HepG2 (cell line): Measurements from ENCODE around the gene RPTOR. TPM values are rescaled to one million over a fixed set of nuclear protein-coding genes. Genes with fewer than 3 reads are reported as not detected.

ENCODE experiments used
- HMGA1 ChIP-seq: sonication (generic); formaldehyde crosslinking; conservative IDR thresholded peaks from 2 replicates; pipeline ENCODE4 v1.4.0; 2020; ENCODE audit warnings: missing genetic modification reagents
- KLF15 ChIP-seq: sonication (generic); formaldehyde crosslinking; IDR thresholded peaks from 2 replicates; pipeline ENCODE4 v1.8.1; 2023; ENCODE audit warnings: borderline replicate concordance, mild to moderate bottlenecking, inconsistent platforms, missing genetic modification reagents, mixed read lengths
- NKX3-1 ChIP-seq: sonication (generic); formaldehyde crosslinking; IDR thresholded peaks from 2 replicates; pipeline ENCODE4 v1.5.0; 2020; ENCODE audit warnings: missing genetic modification reagents
- PCBP2 ChIP-seq: fragments of 200-400 bp; formaldehyde crosslinking; optimal IDR thresholded peaks from 2 replicates; pipeline ENCODE3; 2018; ENCODE audit warnings: low read length, low read depth; ENCODE audit not compliant: poor library complexity, severe bottlenecking
- POLR2G ChIP-seq: fragments of 200-400 bp; formaldehyde crosslinking; IDR thresholded peaks from 2 replicates; pipeline ENCODE4 v1.6.1; 2018; ENCODE audit warnings: mild to moderate bottlenecking, low read depth, low read length, moderate library complexity
- RAD21 ChIP-seq: fragments of 450-650 bp; formaldehyde crosslinking; IDR thresholded peaks from 2 replicates; pipeline ENCODE4 v1.5.0; 2020; ENCODE audit warnings: mild to moderate bottlenecking
- TCF7 ChIP-seq: sonication (generic); IDR thresholded peaks from 2 replicates; pipeline ENCODE4 v1.6.1; 2016; ENCODE audit warnings: antibody characterized with exemption, low read depth
- TOPORS ChIP-seq: sonication (generic); formaldehyde crosslinking; IDR thresholded peaks from 2 replicates; pipeline ENCODE4 v1.8.0; 2023; ENCODE audit warnings: mild to moderate bottlenecking, missing genetic modification reagents
- ZGPAT ChIP-seq: IDR thresholded peaks from 2 replicates; pipeline ENCODE4 v1.6.1; 2016; ENCODE audit warnings: mild to moderate bottlenecking
- ZMYM3 ChIP-seq: sonication (generic); formaldehyde crosslinking; IDR thresholded peaks from 2 replicates; pipeline ENCODE4 v1.5.1; 2020; ENCODE audit warnings: mild to moderate bottlenecking, missing genetic modification reagents
- ZNF138 ChIP-seq: sonication (generic); formaldehyde crosslinking; IDR thresholded peaks from 2 replicates; pipeline ENCODE4 v1.5.0; 2020; ENCODE audit warnings: mild to moderate bottlenecking, low read depth, missing genetic modification reagents
- ZNF281 ChIP-seq: sonication (generic); formaldehyde crosslinking; IDR thresholded peaks from 2 replicates; pipeline ENCODE4 v1.4.0; 2020; ENCODE audit warnings: missing genetic modification reagents, borderline replicate concordance
- ZNF318 ChIP-seq: sonication (generic); formaldehyde crosslinking; IDR thresholded peaks from 2 replicates; pipeline ENCODE4 v1.4.0; 2020; ENCODE audit warnings: mild to moderate bottlenecking, missing genetic modification reagents
- ZNF563 ChIP-seq: sonication (generic); formaldehyde crosslinking; IDR thresholded peaks from 2 replicates; pipeline ENCODE4 v1.8.0; 2022; ENCODE audit warnings: mild to moderate bottlenecking, moderate library complexity, missing genetic modification reagents
- ZNF567 ChIP-seq: sonication (generic); formaldehyde crosslinking; IDR thresholded peaks from 2 replicates; pipeline ENCODE4 v1.8.1; 2023; ENCODE audit warnings: mild to moderate bottlenecking, missing genetic modification reagents, borderline replicate concordance
- ZNF709 ChIP-seq: sonication (generic); formaldehyde crosslinking; IDR thresholded peaks from 2 replicates; pipeline ENCODE4 v1.5.0; 2020; ENCODE audit warnings: mild to moderate bottlenecking, missing genetic modification reagents
- polyA plus RNA-seq, 8 experiments: library from polyadenylated mRNA; depleted of rRNA in 3 of 8; stranded (reverse) in 7 of 8; unstranded in 1 of 8; fragments of >200 nt; fragmentation: Illumina TruSeq in 4 of 8; extraction: Trizol in 4 of 8; gene quantifications; 2 replicates each; pipeline versions ENCODE4 v1.2.1 to v1.2.3, GENCODE V29; 2011 to 2016; ENCODE audit warnings: low read depth in 4 of 8, missing spikeins in 1 of 8, mixed read lengths in 1 of 8; ENCODE audit not compliant: insufficient read depth in 1 of 8
- total RNA-seq, 5 experiments: library from RNA; depleted of rRNA; stranded (reverse); fragments of >200 nt; fragmentation: Illumina TruSeq; extraction: Trizol; gene quantifications; 2 replicates each; pipeline ENCODE4 v1.2.3, GENCODE V29; 2016; ENCODE audit warnings: low read depth in 1 of 5

Gene RPTOR
- total and polyA plus RNA-seq, 2 of the 13 experiments (the other 11 are each of a cell fraction or from before 2014, with no cell fraction given): 6.6 to 25.3 TPM

- TF ChIP-seq ZNF318 (CRISPR knock-in tag) (peak; percentile 88), PCBP2 (no peak), ZNF567 (CRISPR knock-in tag) (peak; percentile 23; the same call in 1 of the 2 replicates), HMGA1 (CRISPR knock-in tag) (no peak), TCF7 (no peak), ZMYM3 (peak; percentile 91), ZGPAT (peak; percentile 90), TOPORS (CRISPR knock-in tag) (0 out of 2 replicates have a peak, but pooled peaks have one; percentile 68), ZNF563 (CRISPR knock-in tag) (peak; percentile 88), RAD21 (peak; percentile 42; the same call in 1 of the 2 replicates), ZNF281 (CRISPR knock-in tag) (peak; percentile 60; the same call in 1 of the 2 replicates), POLR2G (peak; percentile 95), ZNF138 (CRISPR knock-in tag) (peak; percentile 93; the same call in 1 of the 2 replicates), NKX3-1 (peak; percentile 92), ZNF709 (CRISPR knock-in tag) (peak; percentile 93), KLF15 (CRISPR knock-in tag) (no peak)
These were observed at the start of gene RPTOR (continued) for GRCh38 chr17:80544655-80545498.
